ENCODE data around the gene STAM.
"Not testable (repeated sequence)": the region's sequence is repeated elsewhere in the genome, so short reads cannot be mapped to it uniquely, and the experiment has no call there.

STAM gene

DNA sequence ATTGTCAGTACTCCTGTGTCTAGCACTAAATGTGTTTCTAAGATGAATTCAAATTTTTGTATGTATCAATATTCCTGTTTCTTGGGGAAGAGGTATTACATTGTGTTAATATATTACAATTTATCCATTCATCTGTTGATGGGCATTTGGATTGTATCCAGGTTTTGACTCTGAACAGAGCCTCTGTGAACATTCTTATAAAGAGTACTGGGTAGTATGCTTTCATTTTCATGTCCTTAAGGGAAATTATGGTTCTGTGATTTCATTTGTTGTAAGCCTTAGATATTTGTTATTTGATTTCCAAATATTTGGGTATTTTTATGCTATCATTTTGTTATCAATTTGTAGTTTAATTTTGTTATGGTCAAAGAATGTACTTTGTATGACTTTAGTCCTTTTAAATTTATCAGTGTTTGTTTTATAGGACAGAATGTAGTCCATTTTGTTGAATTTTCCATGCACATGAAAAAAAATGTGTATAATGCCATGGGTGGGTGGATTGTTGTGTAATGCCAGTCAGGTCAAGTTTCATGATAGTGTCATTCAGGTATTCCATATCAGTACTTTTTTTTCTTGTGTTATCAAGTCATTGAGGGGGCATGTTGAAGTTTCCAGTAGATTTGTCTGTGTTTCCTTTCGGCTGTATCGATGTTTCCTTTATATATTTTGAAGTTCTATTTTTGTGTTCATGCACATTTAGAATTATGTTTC lies 38.4 kb downstream of the STAM start:
- no peak for DNase-seq

DNA sequence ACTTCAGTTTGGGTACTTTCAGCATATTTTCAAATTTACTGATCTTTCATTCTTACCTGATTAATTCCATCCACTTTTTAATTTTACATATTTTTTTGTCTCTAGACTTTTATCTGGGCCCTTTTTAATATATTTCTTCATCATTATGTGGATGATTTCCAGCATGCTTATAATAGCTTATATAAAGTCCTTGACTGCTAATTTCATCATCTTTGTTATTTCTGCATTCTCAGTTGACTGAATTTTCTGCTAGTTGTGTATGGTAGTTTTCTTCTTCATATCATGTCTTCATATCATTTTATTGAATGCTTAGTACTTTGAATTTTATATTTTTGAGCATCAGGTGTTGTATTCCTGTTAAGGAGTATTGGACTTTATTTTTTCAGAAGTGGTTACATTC lies 39.6 kb downstream of the STAM start:
- no peak for DNase-seq

GRCh38 chr10:17684537-17684936 lies 40.6 kb downstream of the STAM start:
- no peak for DNase-seq

GRCh38 chr10:17685233-17685840 lies 41.4 kb downstream of the STAM start:
- no peak for DNase-seq

DNA sequence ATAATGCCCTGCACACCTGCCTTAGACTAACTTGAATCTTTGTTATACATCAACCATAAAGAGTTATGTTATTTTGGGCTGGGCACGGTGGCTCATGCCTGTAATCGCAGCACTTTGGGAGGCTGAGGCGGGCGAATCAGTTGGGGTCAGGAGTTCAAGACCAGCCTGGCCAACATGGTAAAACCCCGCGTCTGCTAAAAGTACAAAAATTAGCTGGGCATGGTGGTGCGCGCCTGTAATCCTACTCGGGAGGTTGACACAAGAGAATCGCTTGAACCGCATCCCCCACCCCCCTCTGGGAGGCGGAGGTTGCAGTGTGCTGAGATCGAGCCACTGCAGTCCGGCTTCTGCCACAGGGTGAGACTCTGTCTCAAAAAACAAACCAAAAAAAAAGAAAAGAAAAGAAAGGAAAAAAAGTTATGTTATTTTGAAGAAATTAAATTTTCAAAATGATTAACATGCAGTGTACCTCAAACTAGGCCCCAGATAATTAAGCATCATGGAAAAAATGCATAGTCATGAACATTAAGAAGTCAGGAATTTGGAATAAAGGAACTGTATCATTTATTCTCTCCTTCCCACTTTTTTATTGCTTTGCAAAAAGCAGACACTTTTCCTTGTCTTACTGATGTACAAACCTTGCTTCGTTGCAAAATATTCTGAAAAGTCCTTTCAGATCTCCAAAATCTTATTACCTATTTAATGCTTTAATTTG lies 43.3 kb downstream of the STAM start:
- DNase-seq, result no peak

DNA sequence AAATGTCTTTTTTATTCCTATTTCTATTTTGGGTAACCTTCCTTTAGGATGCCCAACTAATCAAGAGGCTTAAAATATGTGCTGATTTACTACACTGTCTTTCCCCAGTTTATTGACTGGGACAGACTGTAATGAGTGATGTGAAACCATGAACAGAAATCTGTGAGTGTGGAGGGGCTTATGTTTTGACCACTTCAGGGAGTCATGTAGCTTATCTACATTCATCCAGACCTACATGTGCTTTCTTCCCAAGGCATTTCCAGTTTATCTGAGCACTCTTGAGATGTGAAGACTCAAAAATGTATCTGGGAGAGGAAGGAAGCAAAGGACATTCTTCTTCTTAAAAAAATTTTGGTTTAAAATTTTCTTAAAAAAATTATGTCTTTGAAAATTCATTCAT lies 45.2 kb downstream of the STAM start:
- DNase-seq, result no peak

GRCh38 chr10:17693009-17693408 lies 49.1 kb downstream of the STAM start:
- no peak for DNase-seq

GRCh38 chr10:17698696-17699095 lies 54.7 kb downstream of the STAM start:
- DNase-seq, result no peak

DNA sequence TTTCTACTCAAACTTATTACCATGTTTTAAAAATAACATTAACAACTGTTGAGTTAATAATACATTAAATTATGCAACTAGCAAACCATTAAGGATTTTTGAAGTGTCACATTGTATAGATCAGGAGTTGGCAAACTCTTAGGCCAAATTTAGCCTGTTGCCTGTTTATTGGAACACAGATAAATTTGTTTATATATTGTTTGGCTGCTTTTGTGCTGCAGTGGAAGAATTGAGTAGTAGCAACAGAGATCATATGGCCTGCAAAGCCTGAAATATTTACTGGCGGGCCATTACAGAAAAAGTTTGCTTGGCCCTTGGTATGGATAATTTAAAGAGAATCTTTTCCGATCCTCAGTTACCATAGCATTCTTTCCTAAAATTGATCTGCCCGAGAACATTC lies 57.4 kb downstream of the STAM start:
- DNase-seq, result no peak

- DNase-seq, result no peak
These were observed 59.8 kb downstream of the STAM start for GRCh38 chr10:17703706-17704105.

DNA sequence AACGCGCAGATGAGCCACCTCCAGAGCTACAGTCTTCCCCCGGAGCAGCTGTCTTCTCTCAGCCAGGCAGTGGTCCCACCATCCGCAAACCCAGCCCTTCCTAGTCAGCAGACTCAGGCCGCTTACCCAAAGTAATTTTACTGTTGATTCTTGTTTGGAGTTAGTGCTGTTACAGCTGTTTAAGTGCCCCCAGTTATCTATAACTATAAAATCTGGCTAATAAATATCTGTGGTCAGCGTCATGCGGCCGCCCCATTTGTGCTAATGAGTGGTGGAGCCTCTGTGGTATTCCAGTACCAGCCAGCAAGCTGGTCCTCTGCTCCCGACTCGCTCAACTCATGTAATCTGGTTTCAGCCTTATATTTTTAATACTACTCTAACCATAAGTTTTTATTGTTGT lies 64.9 kb downstream of the STAM start:
- DNase-seq, result no peak

- DNase-seq, result no peak
These were observed 65.5 kb downstream of the STAM start for GRCh38 chr10:17709492-17709891.

DNA sequence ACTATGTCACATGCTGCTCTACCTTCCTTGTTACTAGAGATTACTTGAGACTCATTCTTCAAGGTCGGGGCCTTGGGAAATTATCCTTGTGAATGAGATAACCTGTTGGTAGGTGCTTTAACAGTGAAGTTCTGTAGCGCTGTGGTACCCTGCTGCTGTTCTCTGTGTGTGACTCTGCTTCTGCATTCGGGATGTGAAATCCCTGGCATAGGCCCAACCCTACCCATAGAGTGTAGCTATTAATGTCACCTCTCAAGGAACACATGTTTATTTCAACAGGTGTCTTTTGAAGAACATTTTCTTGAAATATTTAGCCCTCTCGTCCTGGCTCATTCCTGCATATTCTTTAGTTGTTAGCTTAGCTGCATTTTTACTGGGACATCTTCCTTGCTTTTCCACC lies 66.2 kb downstream of the STAM start:
- no peak for DNase-seq

DNA sequence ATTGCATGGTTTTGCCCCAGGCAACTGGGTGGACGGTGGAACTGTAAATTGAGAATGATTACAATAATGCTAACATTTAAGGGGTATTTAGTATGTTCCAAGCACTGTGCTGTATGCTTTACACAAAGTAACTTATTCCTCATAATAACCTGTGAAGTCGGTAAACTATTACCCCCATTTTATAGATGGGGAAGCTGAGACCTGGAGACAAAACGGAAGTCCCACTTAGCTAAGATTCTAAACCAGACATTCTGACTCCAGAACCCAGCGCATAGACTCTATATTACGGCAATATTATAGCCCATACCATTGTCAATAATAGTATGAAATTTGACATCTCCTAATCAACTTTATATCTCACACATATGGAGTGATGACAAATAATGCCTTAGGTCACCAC lies 68.1 kb downstream of the STAM start:
- no peak for DNase-seq

DNA sequence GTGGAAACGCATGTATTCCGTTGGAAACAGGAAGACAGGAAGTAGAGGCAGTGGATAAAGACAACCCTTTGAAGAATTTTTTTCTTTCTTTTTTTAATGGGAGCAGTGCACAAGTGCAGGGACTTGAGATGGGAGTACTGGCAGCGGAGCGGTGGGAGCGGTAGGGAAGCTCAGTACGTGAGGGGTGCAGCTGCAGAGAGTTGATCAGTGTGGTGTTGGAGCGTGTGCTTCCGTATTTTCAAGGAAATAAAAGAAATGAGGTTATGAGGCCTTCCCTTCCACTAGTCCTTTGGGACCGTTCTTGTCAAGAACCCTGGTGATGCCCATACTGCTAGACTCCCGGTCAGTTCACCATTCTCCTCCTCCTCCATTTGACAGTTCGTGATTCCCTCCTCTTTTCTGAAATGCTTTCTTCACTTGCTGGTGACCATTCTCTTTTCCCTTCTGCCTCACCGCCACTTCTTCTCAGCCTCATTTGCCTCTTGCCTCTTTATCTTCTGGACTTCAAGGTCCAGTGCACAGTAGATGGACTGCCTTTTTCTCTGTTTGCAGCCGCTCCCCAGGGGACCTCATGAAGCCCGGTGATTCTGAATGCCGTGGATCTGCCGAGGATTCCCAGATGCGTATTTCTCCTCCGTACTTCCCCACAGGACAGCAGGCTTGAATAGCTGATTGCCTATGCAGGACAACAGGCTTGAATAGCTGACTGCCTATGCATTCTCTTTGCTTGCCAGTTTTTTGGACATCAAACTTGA lies 68.9 kb downstream of the STAM start:
- DNase-seq, result no peak

DNA sequence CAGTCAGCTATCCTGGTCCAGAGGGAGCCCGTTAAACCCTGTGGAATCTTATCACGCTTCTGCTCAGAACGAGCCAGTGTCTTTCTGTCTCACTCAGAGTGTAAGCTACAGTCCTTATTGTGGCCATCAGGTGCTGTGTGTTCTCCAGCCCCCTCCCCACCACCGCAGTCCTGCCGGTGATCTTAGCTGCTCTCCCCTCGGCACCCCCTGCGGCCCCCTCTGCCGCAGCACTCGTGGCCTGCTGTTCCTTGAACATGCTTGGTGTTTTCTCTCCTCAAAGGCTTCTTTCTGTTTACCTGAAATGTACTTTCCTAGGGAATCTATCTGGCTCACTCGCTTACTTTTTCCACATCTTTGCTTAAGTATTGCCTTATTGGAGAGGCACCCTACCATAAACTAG lies 69.8 kb downstream of the STAM start:
- no peak for DNase-seq

GRCh38 chr10:17716161-17716560 lies 72.2 kb downstream of the STAM start:
- DNase-seq, result no peak

DNA sequence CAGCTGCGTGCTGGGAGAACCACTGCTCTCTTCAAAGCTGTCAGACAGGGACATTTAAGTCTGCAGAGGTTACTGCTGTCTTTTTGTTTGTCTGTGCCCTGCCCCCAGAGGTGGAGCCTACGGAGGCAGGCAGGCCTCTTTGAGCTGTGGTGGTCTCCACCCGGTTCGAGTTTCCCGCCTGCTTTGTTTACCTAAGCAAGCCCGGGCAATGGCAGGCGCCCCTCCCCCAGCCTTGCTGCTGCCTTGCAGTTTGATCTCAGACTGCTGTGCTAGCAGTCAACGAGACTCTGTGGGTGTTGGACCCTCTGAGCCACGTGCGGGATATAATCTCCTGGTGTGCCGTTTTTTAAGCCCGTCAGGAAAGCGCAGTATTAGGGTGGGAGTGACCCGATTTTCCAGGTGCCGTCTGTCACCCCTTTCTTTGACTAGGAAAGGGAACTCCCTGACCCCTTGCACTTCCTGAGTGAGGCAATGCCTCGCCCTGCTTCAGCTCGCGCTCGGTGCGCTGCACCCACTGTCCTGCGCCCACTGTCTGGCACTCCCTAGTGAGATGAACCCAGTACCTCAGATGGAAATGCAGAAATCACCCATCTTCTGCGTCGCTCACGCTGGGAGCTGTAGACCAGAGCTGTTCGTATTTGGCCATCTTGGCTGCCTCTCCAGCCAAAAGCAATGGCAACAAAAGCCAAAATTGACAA lies 78.5 kb downstream of the STAM start:
- not testable (repeated sequence) for DNase-seq

GRCh38 chr10:17725703-17726102 lies 81.8 kb downstream of the STAM start:
- DNase-seq, result no peak

GRCh38 chr10:17729630-17730029 lies 85.7 kb downstream of the STAM start:
- no peak for DNase-seq

DNA sequence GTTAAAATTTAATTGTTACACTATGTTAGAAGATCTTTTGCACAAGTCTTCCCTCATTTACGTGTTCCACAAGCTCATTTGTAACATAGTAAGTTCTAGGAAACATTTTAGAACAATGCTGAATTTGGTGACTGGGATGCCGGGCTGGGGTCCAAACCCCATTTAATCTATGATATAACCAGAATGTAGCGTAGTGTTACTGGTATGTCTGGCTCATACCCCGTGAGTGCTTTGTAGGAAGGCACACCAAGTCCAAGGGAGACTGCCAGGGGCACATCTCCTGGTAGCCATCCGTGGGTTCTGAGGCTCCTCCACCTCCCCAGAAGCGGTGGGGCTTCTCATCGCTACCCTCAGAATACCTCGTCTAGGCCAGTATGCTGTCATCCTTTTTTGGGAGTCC lies 86.7 kb downstream of the STAM start:
- no peak for DNase-seq

GRCh38 chr10:17731331-17732020 lies 87.5 kb downstream of the STAM start:
- DNase-seq, result no peak
